ENCODE results near the gene NPHP4.

The NPHP4 gene

DNA sequence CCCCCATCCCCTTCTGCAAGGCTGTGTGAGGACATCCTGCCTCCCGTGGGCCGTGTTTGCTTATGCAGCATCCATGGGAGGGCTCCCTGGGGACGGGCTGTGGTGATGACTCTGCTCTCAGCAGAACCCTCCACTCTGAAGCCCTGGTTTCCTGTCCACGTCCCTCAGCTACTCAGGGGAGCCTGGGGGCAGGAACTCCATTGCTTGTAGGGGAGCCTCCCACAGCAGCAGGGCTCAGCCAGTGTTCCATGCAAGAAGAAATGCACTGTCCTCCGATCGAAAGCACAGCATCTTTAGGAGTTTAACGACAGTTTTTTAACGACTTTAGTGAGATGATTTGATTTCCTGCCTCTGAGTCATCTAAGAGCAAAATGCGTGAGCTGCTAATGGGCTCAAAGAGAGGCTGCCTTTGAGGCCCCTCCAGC, 45.1 kb upstream of the NPHP4 start:
- no peak overlapping the region for H3K4me3 ChIP-seq (replicated peaks in 1 of 2; ENCODE audit: low read depth in 2 of 2, low read length in 2 of 2)
- DNase-seq (ENCODE audit: low read depth in 2 of 2), result peak; percentile 57 to 89
- TF ChIP-seq CTCF (IDR thresholded peaks at IDR 0.05; ENCODE audit: low read depth, low read length), result no peak

DNA sequence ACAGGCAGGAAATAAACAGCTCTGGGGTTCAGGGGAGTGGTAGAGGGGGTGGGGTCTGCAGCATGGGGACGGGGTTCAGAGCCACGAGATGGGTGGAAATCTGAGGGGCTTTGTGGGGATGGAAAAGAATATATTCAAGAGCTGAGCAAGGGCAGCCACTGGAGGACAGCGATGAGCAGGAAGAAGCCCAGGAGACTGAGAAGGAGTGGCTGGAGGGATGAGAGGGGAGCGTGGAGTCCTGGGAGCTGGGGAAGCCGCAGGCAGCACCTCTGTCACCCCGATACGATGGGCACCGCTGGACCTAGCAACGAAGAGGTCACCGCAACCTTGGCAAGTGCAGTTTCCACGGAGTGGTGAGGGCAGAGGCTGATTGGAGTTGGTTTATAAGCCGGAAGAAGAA, 43.5 kb upstream of the NPHP4 start:
- no peak for DNase-seq (ENCODE audit: low read depth in 2 of 2)
- no peak overlapping the region for H3K4me3 ChIP-seq (replicated peaks in 1 of 2; ENCODE audit: low read depth in 2 of 2, low read length in 2 of 2)
- no peak for TF ChIP-seq CTCF (IDR thresholded peaks at IDR 0.05; ENCODE audit: low read depth, low read length)

DNA sequence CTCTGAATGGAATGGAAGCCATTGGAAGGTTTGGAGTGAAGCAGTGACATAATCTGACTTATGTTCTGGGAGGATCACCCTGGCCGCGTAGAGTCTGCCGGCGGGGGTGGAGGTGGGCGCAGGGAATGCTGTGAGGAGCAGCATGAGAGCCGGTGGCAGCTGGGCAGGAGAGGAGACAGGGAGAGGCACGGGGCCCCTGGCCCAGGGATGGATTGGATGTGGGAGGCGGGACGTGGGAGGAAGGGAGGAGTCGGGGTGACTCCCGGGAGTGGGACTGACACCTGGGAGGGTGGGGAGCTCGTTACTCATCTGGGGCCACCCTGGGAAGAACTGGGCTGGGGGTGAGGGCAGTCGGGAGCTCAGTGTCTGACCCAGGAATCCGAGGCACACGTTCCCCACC, 43.1 kb upstream of the NPHP4 start:
- no peak for DNase-seq (ENCODE audit: low read depth in 2 of 2)
- no peak overlapping the region for H3K4me3 ChIP-seq (replicated peaks in 1 of 2; ENCODE audit: low read depth in 2 of 2, low read length in 2 of 2)
- no peak for TF ChIP-seq CTCF (IDR thresholded peaks at IDR 0.05; ENCODE audit: low read depth, low read length)

DNA sequence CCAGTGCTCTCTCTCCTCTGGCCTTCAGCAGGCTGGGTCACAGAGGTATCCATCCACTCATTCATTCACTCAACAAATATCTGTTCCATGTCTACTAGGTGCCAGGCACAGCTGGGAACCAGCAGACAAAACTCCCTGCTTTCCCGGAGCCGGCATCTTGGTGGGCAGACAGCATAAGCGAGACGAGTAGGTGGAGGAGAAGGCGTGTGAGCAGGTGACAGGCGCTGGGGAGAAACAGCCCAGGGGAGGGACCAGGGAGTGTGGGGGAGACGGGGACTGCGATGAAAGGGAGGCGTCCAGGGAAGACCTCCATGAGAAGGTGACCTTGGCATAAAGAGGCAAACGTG, 42.5 kb upstream of the NPHP4 start:
- TF ChIP-seq CTCF (IDR thresholded peaks at IDR 0.05; ENCODE audit: low read depth, low read length), result no peak
- no peak overlapping the region for H3K4me3 ChIP-seq (replicated peaks in 1 of 2; ENCODE audit: low read depth in 2 of 2, low read length in 2 of 2)
- DNase-seq (ENCODE audit: low read depth in 2 of 2), result no peak

- DNase-seq (ENCODE audit: low read depth in 2 of 2), result peak; percentile 21 to 39
- TF ChIP-seq CTCF (IDR thresholded peaks at IDR 0.05; ENCODE audit: low read depth, low read length), result peak; percentile 80
Observed at GRCh38 chr1:6033986-6034749, 41.9 kb upstream of the NPHP4 start.

GRCh38 chr1:6033124-6033523, 40.9 kb upstream of the NPHP4 start:
- H3K4me3 ChIP-seq (replicated peaks in 1 of 2; ENCODE audit: low read depth in 2 of 2, low read length in 2 of 2), result no peak overlapping the region
- no peak for DNase-seq (ENCODE audit: low read depth in 2 of 2)
- TF ChIP-seq CTCF (IDR thresholded peaks at IDR 0.05; ENCODE audit: low read depth, low read length), result no peak

More at GRCh38 chr1:6033986-6034749, 41.9 kb upstream of the NPHP4 start:
- no peak overlapping the region for H3K4me3 ChIP-seq (replicated peaks in 1 of 2; ENCODE audit: low read depth in 2 of 2, low read length in 2 of 2)
